H1 (cell line): ENCODE measurements around the gene HGFAC. TPM values are rescaled to one million over a fixed set of nuclear protein-coding genes. Genes with fewer than 3 reads are reported as not detected.

ENCODE experiments used
- CTCF ChIA-PET: fragments of 300-600 bp; sonication (Branson Sonifier 250); formaldehyde crosslinking; loops from one replicate; lab custom pipeline; 2021; ENCODE audit not compliant: partially characterized antibody; lab: Charles Lee
- POLR2A ChIA-PET: fragments of 300-600 bp; sonication (Branson Sonifier 250); formaldehyde crosslinking; loops from one replicate; lab custom pipeline; 2021; ENCODE audit warnings: inconsistent platforms; ENCODE audit not compliant: partially characterized antibody; lab: Charles Lee
- DNase-seq, 2 experiments: peaks; one replicate each; pipeline versions ENCODE4 v3.0.0 to v3.0.0-alpha.2; 2010 to 2022; ENCODE audit warnings: low spot score in 2 of 2, low read depth in 1 of 2, mixed read lengths in 1 of 2
- FAIRE-seq: peaks from 2 replicates; lab custom pipeline; 2011; peaks lifted over from hg19 to GRCh38; lab: Jason Lieb, UNC
- H2AFZ ChIP-seq: 2 replicates; pipeline ENCODE4 v1.8.1; 2012; ENCODE audit warnings: low read length, inconsistent platforms
- H2AK5ac ChIP-seq: 2 replicates; pipeline ENCODE4 v1.6.1; 2013; ENCODE audit warnings: low read depth, low read length
- H2BK120ac ChIP-seq: replicated peaks from 2 replicates; pipeline ENCODE3; 2013; ENCODE audit warnings: low read depth, low read length, inconsistent platforms
- H2BK12ac ChIP-seq: 2 replicates; pipeline ENCODE4 v1.6.1; 2013; ENCODE audit warnings: low read depth, low read length
- H2BK15ac ChIP-seq: 2 replicates; pipeline ENCODE4 v1.6.1; 2013; ENCODE audit warnings: low read length
- H2BK20ac ChIP-seq: 2 replicates; pipeline ENCODE4 v1.6.1; 2013; ENCODE audit warnings: low read length
- H2BK5ac ChIP-seq: 2 replicates; pipeline ENCODE4 v1.6.1; 2013; ENCODE audit warnings: low read depth, low read length
- H3K14ac ChIP-seq: 2 replicates; pipeline ENCODE4 v1.6.1; 2013; ENCODE audit warnings: inconsistent platforms; ENCODE audit not compliant: insufficient read length
- H3K18ac ChIP-seq: 2 replicates; pipeline ENCODE4 v1.6.1; 2013; ENCODE audit warnings: low read length; ENCODE audit errors: extremely low read depth
- H3K23ac ChIP-seq: 2 replicates; pipeline ENCODE4 v1.6.1; 2013; ENCODE audit warnings: inconsistent platforms; ENCODE audit not compliant: insufficient read length
- H3K23me2 ChIP-seq: 2 replicates; pipeline ENCODE4 v1.6.1; 2013; ENCODE audit warnings: low read depth, low read length
- H3K27ac ChIP-seq: 2 replicates; pipeline ENCODE4 v1.6.1; 2011; ENCODE audit warnings: low read depth, low read length, inconsistent platforms
- H3K27me3 ChIP-seq, 4 experiments: replicated peaks in 1 of 4; 1 replicate in 1 of 4; 2 replicates in 3 of 4; pipeline versions ENCODE4 v1.6.1 to v1.8.1; 2011 to 2013; ENCODE audit warnings: low read length in 3 of 4, mild to moderate bottlenecking in 3 of 4, inconsistent platforms in 2 of 4, mixed read lengths in 2 of 4, moderate library complexity in 1 of 4; ENCODE audit not compliant: control insufficient read depth in 3 of 4, insufficient read depth in 3 of 4; ENCODE audit errors: extremely low read depth in 1 of 4
- H3K36me3 ChIP-seq, 4 experiments: 2 replicates each; pipeline versions ENCODE4 v1.6.1 to v1.8.1; 2011 to 2013; ENCODE audit warnings: mild to moderate bottlenecking in 4 of 4, low read length in 3 of 4, moderate library complexity in 2 of 4, control low read depth in 1 of 4, inconsistent platforms in 1 of 4; ENCODE audit not compliant: insufficient read depth in 4 of 4, control insufficient read depth in 2 of 4
- H3K4ac ChIP-seq: replicated peaks from 2 replicates; pipeline ENCODE3; 2013; ENCODE audit warnings: low read length, low read depth, mixed read lengths, inconsistent platforms; ENCODE audit not compliant: insufficient read length
- H3K4me1 ChIP-seq, 4 experiments: replicated peaks in 1 of 4; 1 replicate in 1 of 4; 2 replicates in 3 of 4; pipeline versions ENCODE4 v1.6.1 to v1.8.1; 2011 to 2013; ENCODE audit warnings: low read length in 3 of 4, inconsistent platforms in 2 of 4, mixed read lengths in 1 of 4; ENCODE audit not compliant: insufficient read depth in 4 of 4, control insufficient read depth in 3 of 4
- H3K4me2 ChIP-seq, 2 experiments: 2 replicates each; pipeline versions ENCODE4 v1.6.1 to v1.8.1; 2011 to 2013; ENCODE audit warnings: low read depth in 2 of 2, low read length in 2 of 2, control low read depth in 1 of 2, inconsistent platforms in 1 of 2, mild to moderate bottlenecking in 1 of 2; ENCODE audit not compliant: insufficient read depth in 1 of 2
- H3K4me3 ChIP-seq, 4 experiments: fragments of 200-600, 300-600 bp in 1 of 4; sonication (generic), shearing (Covaris generic), sonication (Bioruptor Twin) in 1 of 4; 2 replicates each; pipeline versions ENCODE4 v1.5.1 to v1.8.1; 2011 to 2016; ENCODE audit warnings: low read length in 4 of 4, low read depth in 3 of 4, control low read depth in 2 of 4, inconsistent platforms in 2 of 4, mild to moderate bottlenecking in 2 of 4, mixed read lengths in 1 of 4, moderate library complexity in 1 of 4; ENCODE audit not compliant: insufficient read depth in 2 of 4; ENCODE audit errors: extremely low read depth in 1 of 4
- H3K56ac ChIP-seq: replicated peaks from 2 replicates; pipeline ENCODE3; 2013; ENCODE audit warnings: low read depth, mild to moderate bottlenecking, mixed read lengths, low read length, inconsistent platforms; ENCODE audit not compliant: insufficient read length
- H3K79me1 ChIP-seq: 2 replicates; pipeline ENCODE4 v1.6.1; 2013; ENCODE audit warnings: low read depth, low read length, control low read depth
- H3K79me2 ChIP-seq, 2 experiments: 2 replicates each; pipeline versions ENCODE4 v1.6.1 to v1.8.1; 2012 to 2013; ENCODE audit warnings: low read length in 2 of 2, mild to moderate bottlenecking in 2 of 2, inconsistent platforms in 1 of 2; ENCODE audit not compliant: insufficient read depth in 2 of 2, control insufficient read depth in 1 of 2
- H3K9ac ChIP-seq, 4 experiments: replicated peaks in 1 of 4; 1 replicate in 1 of 4; 2 replicates in 3 of 4; pipeline versions ENCODE4 v1.6.1 to v1.8.1; 2011 to 2013; ENCODE audit warnings: low read depth in 3 of 4, low read length in 3 of 4, control low read depth in 2 of 4, mild to moderate bottlenecking in 2 of 4, moderate library complexity in 2 of 4, inconsistent platforms in 1 of 4; ENCODE audit errors: extremely low read depth in 1 of 4
- H3K9me3 ChIP-seq, 2 experiments: 2 replicates each; pipeline versions ENCODE4 v1.6.1 to v1.8.1; 2012 to 2013; ENCODE audit warnings: mild to moderate bottlenecking in 2 of 2, moderate library complexity in 2 of 2, control low read depth in 1 of 2, inconsistent platforms in 1 of 2, low read depth in 1 of 2, low read length in 1 of 2, mixed read lengths in 1 of 2; ENCODE audit not compliant: insufficient read depth in 2 of 2
- H4K20me1 ChIP-seq, 2 experiments: replicated peaks in 1 of 2; 2 replicates each; pipeline versions ENCODE3 to v1.8.1; 2011 to 2013; ENCODE audit warnings: inconsistent platforms in 2 of 2, low read length in 2 of 2, mild to moderate bottlenecking in 1 of 2; ENCODE audit not compliant: insufficient read depth in 2 of 2, control insufficient read depth in 1 of 2
- H4K5ac ChIP-seq: 2 replicates; pipeline ENCODE4 v1.6.1; 2013; ENCODE audit warnings: low read length, low read depth, mixed read lengths, inconsistent platforms; ENCODE audit not compliant: insufficient read length
- H4K8ac ChIP-seq: 2 replicates; pipeline ENCODE4 v1.8.0; 2013; ENCODE audit warnings: mild to moderate bottlenecking, moderate library complexity, low read length, inconsistent platforms; ENCODE audit not compliant: insufficient read depth; ENCODE audit errors: extremely low read depth
- H4K91ac ChIP-seq: replicated peaks from 2 replicates; pipeline ENCODE3; 2013; ENCODE audit warnings: low read length, mixed read lengths, inconsistent platforms; ENCODE audit not compliant: insufficient read length
- CREB1 ChIP-seq: IDR thresholded peaks from 2 replicates; pipeline ENCODE4 v1.6.1; 2012; ENCODE audit warnings: inconsistent platforms
- E2F6 ChIP-seq: IDR thresholded peaks from 2 replicates; pipeline ENCODE4 v1.6.1; 2012; ENCODE audit warnings: inconsistent platforms
- GABPA ChIP-seq: IDR thresholded peaks from 2 replicates; pipeline ENCODE4 v1.6.1; 2011; ENCODE audit warnings: mild to moderate bottlenecking, low read length, moderate library complexity, borderline replicate concordance; ENCODE audit not compliant: insufficient read depth
- GTF2F1 ChIP-seq: IDR thresholded peaks from 2 replicates; pipeline ENCODE4 v1.6.1; 2012; ENCODE audit warnings: low read depth, low read length, improper control_type of control experiment, borderline replicate concordance
- HDAC6 ChIP-seq: IDR thresholded peaks from one replicate; pipeline ENCODE4 v1.7.1; 2012; ENCODE audit warnings: low read depth, mild to moderate bottlenecking, inconsistent platforms, low read length, moderate library complexity
- RXRA ChIP-seq: IDR thresholded peaks from 2 replicates; pipeline ENCODE4 v1.6.1; 2011; ENCODE audit warnings: low read depth, mild to moderate bottlenecking, low read length, moderate library complexity; ENCODE audit not compliant: insufficient read depth
- SAP30 ChIP-seq: fragments of 300-600 bp; sonication (generic); IDR thresholded peaks from 2 replicates; pipeline ENCODE4 v1.7.1; 2012; ENCODE audit warnings: low read length, moderate library complexity, mild to moderate bottlenecking, inconsistent platforms; ENCODE audit not compliant: insufficient read depth, insufficient replicate concordance
- SRF ChIP-seq: IDR thresholded peaks from 2 replicates; pipeline ENCODE4 v1.6.1; 2011; ENCODE audit warnings: mild to moderate bottlenecking, low read depth, low read length, moderate library complexity
- TAF7 ChIP-seq: optimal IDR thresholded peaks from 2 replicates; pipeline ENCODE3; 2011; ENCODE audit warnings: low read depth, mild to moderate bottlenecking, inconsistent platforms, low read length, moderate library complexity, borderline replicate concordance
- USF2 ChIP-seq: IDR thresholded peaks from 2 replicates; pipeline ENCODE4 v1.6.1; 2011; ENCODE audit warnings: low read length, improper control_type of control experiment
- WGBS, 2 experiments: shearing (Covaris generic) in 1 of 2; methylation state at CpG; one replicate each; pipeline versions ENCODE4 v1.1.6 to v1.1.7; 2013 to 2015; ENCODE audit warnings: low lambda C conversion rate in 2 of 2, mixed read lengths in 2 of 2, inconsistent platforms in 1 of 2, low coverage in 1 of 2, missing lambda C conversion rate in 1 of 2; ENCODE audit not compliant: insufficient replicate concordance in 2 of 2, insufficient coverage in 1 of 2, insufficient read length in 1 of 2; ENCODE audit errors: extremely low coverage in 1 of 2, missing lambda C conversion rate in 1 of 2; 5-methylcytosine and 5-hydroxymethylcytosine counted together
- polyA plus RNA-seq, 7 experiments: library from polyadenylated mRNA; depleted of rRNA in 3 of 7; stranded (reverse) in 5 of 7; unstranded in 2 of 7; fragments of >200 nt in 5 of 7; fragments of 200-250 nt in 2 of 7; gene quantifications; 1 replicate in 5 of 7; 2 replicates in 1 of 7; 4 replicates in 1 of 7; pipeline versions ENCODE4 v1.2.1 to v1.2.3, GENCODE V29; 2011 to 2013; ENCODE audit warnings: missing spikeins in 2 of 7, mixed read lengths in 2 of 7
- total RNA-seq: library from RNA; stranded (reverse); fragmentation: NEBNext Ultra II Directional; extraction: Animal tissue kit (Norgen Biotek cat#: 25700); gene quantifications from 2 replicates; pipeline ENCODE4 v1.2.1, GENCODE V29; 2021

HGFAC gene
- total and polyA plus RNA-seq, 2 of the 8 experiments (the other 6 are each of a cell fraction or from before 2014, with no cell fraction given): 0.14 to 0.15 TPM

- H3K79me1 ChIP-seq: no peaks in the 10 kb centered on the region
- no peak overlapping the region for H3K23ac ChIP-seq
- H3K9me3 ChIP-seq: no peaks in the 10 kb centered on the region
- H3K4me2 ChIP-seq: no peak overlapping the region
- no peak overlapping the region for H4K91ac ChIP-seq
- 0 out of 2 replicates have a peak overlapping the region, but pooled peaks have one; percentile 82 for H2AK5ac ChIP-seq
- H3K4ac ChIP-seq: no peak overlapping the region
- no peak overlapping the region for H2BK5ac ChIP-seq
- no peak overlapping the region for H3K14ac ChIP-seq
- H3K27me3 ChIP-seq: peaks cover 57 to 95% (median 92%) of the 10 kb centered on the region in 4 experiments
- H3K18ac ChIP-seq: no peak overlapping the region
- no peak overlapping the region for H2BK12ac ChIP-seq
- H4K5ac ChIP-seq: no peak overlapping the region
- H4K8ac ChIP-seq: no peak overlapping the region
- no peaks in the 10 kb centered on the region for H3K79me2 ChIP-seq
- FAIRE-seq: no peak
- peaks cover 4 to 22% of the 10 kb centered on the region in 2 experiments for H4K20me1 ChIP-seq
- no peak overlapping the region for H3K4me3 ChIP-seq
- no peaks in the 10 kb centered on the region; the same call in 1 of the 2 replicates for H3K23me2 ChIP-seq
- DNase-seq: no peak
- H3K27ac ChIP-seq: no peak overlapping the region
- peaks cover 0 to 22% (median 13%) of the 10 kb centered on the region in 4 experiments; a peak in 5 of 7 replicates for H3K4me1 ChIP-seq
- H3K36me3 ChIP-seq: no peaks in the 10 kb centered on the region
- no peak overlapping the region for H2BK20ac ChIP-seq
- H3K9ac ChIP-seq: no peak overlapping the region
- ChIA-PET POLR2A (interaction anchor here (0.7 to 1.4 kb wide), 3 partner anchors 9 to 39 kb away, joined by 3 read pairs; no protein-coding TSS in a partner anchor), CTCF (interaction anchor here (0.6 to 2.6 kb wide), 5 partner anchors 11 to 48 kb away, joined by 3 to 25 read pairs (median 3); no protein-coding TSS in a partner anchor)
- no peak overlapping the region for H2BK120ac ChIP-seq
- no peak overlapping the region for H3K56ac ChIP-seq
- H2BK15ac ChIP-seq: 0 out of 2 replicates have a peak overlapping the region, but pooled peaks have one; percentile 61
- 75% methylated on average over 16 of the region's 17 CpGs; no CpG with 5 or more reads in 1 of the 2 experiments for WGBS, 2 experiments
- no peak overlapping the region for H2AFZ ChIP-seq
- TF ChIP-seq E2F6: no peak
- TF ChIP-seq CREB1: no peak
- TF ChIP-seq GTF2F1: no peak
- no peak for TF ChIP-seq GABPA
- no peak for TF ChIP-seq SAP30
- TF ChIP-seq RXRA: no peak
- no peak for TF ChIP-seq USF2
- no peak for TF ChIP-seq SRF
- no peak for TF ChIP-seq HDAC6
- no peak for TF ChIP-seq TAF7
Observed at GRCh38 chr4:3491681-3492405, 50.1 kb downstream of the HGFAC start.
